Karpas-422 (cell line): ENCODE measurements around the gene GPA33. TPM values are rescaled to one million over a fixed set of nuclear protein-coding genes. Genes with fewer than 3 reads are reported as not detected.

Experiments
- DNase-seq: peaks from one replicate; pipeline ENCODE4 v3.0.0-alpha.2; 2015
- H2AFZ ChIP-seq: fragments of 200-600 bp; sonication (generic); 2 replicates; pipeline ENCODE4 v1.6.1; 2014; ENCODE audit warnings: antibody characterized with exemption, low read length, mixed read lengths
- H3K27ac ChIP-seq: fragments of 200-600 bp; sonication (generic); 2 replicates; pipeline ENCODE4 v1.5.1; 2014; ENCODE audit warnings: mild to moderate bottlenecking, low read length, moderate library complexity
- H3K27me3 ChIP-seq: fragments of 200-600 bp; sonication (generic); 2 replicates; pipeline ENCODE4 v1.6.1; 2014; ENCODE audit warnings: low read length, mixed read lengths
- H3K36me3 ChIP-seq: fragments of 200-600 bp; sonication (generic); 2 replicates; pipeline ENCODE4 v1.6.1; 2014; ENCODE audit warnings: low read length, mixed read lengths; ENCODE audit not compliant: insufficient read depth
- H3K4me1 ChIP-seq: fragments of 200-600 bp; sonication (generic); 2 replicates; pipeline ENCODE4 v1.6.1; 2014; ENCODE audit warnings: mild to moderate bottlenecking, low read length, mixed read lengths
- H3K4me2 ChIP-seq: fragments of 200-600 bp; sonication (generic); 2 replicates; pipeline ENCODE4 v1.6.1; 2014; ENCODE audit warnings: low read length, low read depth, mild to moderate bottlenecking; ENCODE audit not compliant: poor library complexity, severe bottlenecking
- H3K4me3 ChIP-seq: fragments of 200-600 bp; sonication (generic); 2 replicates; pipeline ENCODE4 v1.5.1; 2014; ENCODE audit warnings: mild to moderate bottlenecking, antibody characterized with exemption, low read length, mixed read lengths
- H3K79me2 ChIP-seq: fragments of 200-600 bp; sonication (generic); 2 replicates; pipeline ENCODE4 v1.6.1; 2014; ENCODE audit warnings: mild to moderate bottlenecking, low read length, mixed read lengths
- H3K9ac ChIP-seq: fragments of 200-600 bp; sonication (generic); 2 replicates; pipeline ENCODE4 v1.6.0; 2014; ENCODE audit warnings: low read length
- H3K9me2 ChIP-seq: fragments of 200-600 bp; sonication (generic), shearing (Covaris generic); replicated peaks from 2 replicates; pipeline ENCODE4 v1.6.0; 2014; ENCODE audit warnings: mild to moderate bottlenecking, low read length, moderate library complexity; ENCODE audit not compliant: insufficient read depth
- H3K9me3 ChIP-seq: fragments of 300-700, 200-600 bp; sonication (generic); 2 replicates; pipeline ENCODE4 v1.6.1; 2014; ENCODE audit warnings: low read length, mixed read lengths
- H4K20me1 ChIP-seq: fragments of 200-600 bp; sonication (generic); 2 replicates; pipeline ENCODE4 v1.6.1; 2014; ENCODE audit warnings: mild to moderate bottlenecking, antibody characterized with exemption, low read length, low read depth; ENCODE audit not compliant: insufficient read depth
- total RNA-seq: library from RNA; depleted of rRNA; stranded (reverse); fragments of >200 nt; shearing (Covaris generic); gene quantifications from 2 replicates; pipeline ENCODE4 v1.2.3, GENCODE V29; 2014; ENCODE audit warnings: low replicate concordance

GPA33 gene
- total RNA-seq, 1 experiment from 2014 or later = not detected

DNA sequence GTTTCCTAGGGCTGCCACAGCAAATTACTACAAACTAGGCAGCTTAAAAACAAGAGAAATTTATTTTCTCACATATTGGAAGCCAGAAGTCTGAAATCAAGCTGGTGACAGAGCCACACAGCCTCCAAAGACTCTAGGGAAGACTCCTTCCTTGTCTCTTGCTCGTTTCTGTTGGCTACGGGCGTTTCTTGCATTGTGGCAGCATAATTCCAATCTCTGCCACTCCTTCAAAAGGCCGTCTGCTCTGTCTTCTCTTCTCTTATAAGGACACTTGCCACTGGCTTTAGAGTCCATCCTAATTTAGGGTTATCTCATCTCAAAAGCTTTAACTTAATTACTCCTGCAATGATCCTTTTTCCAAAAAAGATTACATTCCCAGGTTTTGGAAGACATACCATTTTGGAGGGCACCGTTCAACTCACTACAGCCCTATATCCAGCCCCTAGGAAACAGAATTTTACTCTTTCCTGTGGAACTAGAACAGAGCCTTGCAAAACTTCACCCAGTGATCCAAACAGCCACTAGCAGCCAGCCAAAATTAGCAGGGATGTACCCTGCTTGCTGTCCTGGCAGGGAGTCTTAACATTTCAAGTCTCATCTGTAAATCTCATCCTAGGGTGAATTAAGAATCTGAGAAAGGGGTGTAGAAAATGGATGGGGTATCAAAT is 12.9 kb upstream of the GPA33 start:
- Histone ChIP-seq H3K4me3 (no peak overlapping the region), H3K27ac (no peak overlapping the region), H3K79me2 (no peaks in the 10 kb centered on the region), H3K27me3 (no peaks in the 10 kb centered on the region), H3K36me3 (no peaks in the 10 kb centered on the region), H4K20me1 (no peaks in the 10 kb centered on the region), H3K4me2 (no peak overlapping the region), H3K9ac (no peak overlapping the region), H2AFZ (no peak overlapping the region), H3K9me3 (no peaks in the 10 kb centered on the region), H3K9me2 (no peaks in the 10 kb centered on the region), H3K4me1 (no peaks in the 10 kb centered on the region)
- no peak for DNase-seq

DNA sequence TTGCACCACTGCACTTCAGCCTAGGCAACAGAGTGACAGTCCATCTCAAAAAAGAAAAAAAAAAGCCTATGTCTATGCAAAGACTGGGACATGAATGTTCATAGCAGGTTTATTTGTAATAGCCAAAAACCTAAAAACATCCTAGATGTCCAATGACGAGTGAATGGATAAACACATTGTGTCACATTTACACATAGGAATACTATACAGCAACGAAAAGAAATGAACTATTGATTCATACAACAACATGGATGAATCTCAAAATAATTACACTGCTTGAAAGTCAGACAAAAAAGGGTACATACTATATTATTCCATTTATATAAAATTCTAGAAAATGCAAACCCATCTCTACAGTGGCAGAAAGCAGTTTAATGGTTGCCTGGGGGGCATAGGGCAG is 11.6 kb upstream of the GPA33 start:
- Histone ChIP-seq H3K9ac (no peak overlapping the region), H3K27me3 (no peaks in the 10 kb centered on the region), H3K9me2 (no peaks in the 10 kb centered on the region), H3K4me1 (no peaks in the 10 kb centered on the region), H3K27ac (no peak overlapping the region), H4K20me1 (no peaks in the 10 kb centered on the region), H3K36me3 (no peaks in the 10 kb centered on the region), H3K4me2 (no peak overlapping the region), H3K4me3 (no peak overlapping the region), H2AFZ (no peak overlapping the region), H3K79me2 (no peaks in the 10 kb centered on the region), H3K9me3 (no peaks in the 10 kb centered on the region)
- no peak for DNase-seq

DNA sequence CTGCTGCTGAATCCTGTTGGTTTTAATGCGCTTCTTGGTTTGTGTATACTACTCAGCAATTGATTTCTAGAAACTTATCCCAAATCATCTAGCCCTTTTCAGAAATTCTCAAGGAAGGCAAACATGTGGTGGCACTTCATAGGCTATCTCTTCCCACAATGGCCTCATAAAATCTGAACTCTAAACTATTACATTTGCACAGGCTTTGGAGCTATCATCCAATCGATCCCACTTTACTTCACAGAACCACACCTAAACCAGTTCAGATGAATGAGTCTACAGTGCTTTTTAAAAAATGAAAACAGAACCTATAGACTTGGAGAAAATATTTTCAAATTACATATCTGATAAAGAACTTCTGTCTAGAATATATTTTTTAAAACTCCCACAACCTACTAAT is 10.6 kb upstream of the GPA33 start:
- H3K4me2 ChIP-seq = no peak overlapping the region
- no peak for DNase-seq
- no peaks in the 10 kb centered on the region for H3K79me2 ChIP-seq
- no peak overlapping the region for H2AFZ ChIP-seq
- H3K9me2 ChIP-seq = no peaks in the 10 kb centered on the region
- no peaks in the 10 kb centered on the region for H3K4me1 ChIP-seq
- no peaks in the 10 kb centered on the region for H3K9me3 ChIP-seq
- no peaks in the 10 kb centered on the region for H3K36me3 ChIP-seq
- no peak overlapping the region for H3K9ac ChIP-seq
- H3K4me3 ChIP-seq = no peak overlapping the region
- no peak overlapping the region for H3K27ac ChIP-seq
- H3K27me3 ChIP-seq = no peaks in the 10 kb centered on the region
- H4K20me1 ChIP-seq = no peaks in the 10 kb centered on the region

DNA sequence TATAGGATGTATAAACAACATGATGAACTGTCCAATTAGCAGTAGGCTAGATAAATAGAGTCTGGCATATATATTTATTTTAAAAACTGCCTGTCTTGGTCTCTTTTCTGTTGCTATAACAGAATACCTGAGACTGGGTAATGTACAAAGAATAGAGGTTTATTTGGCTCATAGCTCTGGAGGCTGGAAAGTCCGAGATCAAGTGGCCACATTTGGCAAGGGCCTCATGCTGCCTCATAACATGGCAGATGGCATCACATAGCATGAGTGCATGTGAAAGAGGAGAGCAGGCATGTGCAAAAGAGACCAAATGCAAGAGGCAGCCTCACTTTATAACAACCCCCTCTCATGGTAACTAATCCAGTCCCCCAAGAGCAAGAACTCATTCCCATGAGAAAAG is 9.7 kb upstream of the GPA33 start:
- Histone ChIP-seq H3K4me2 (no peak overlapping the region), H4K20me1 (no peaks in the 10 kb centered on the region), H3K4me3 (no peak overlapping the region), H2AFZ (no peak overlapping the region), H3K4me1 (no peaks in the 10 kb centered on the region), H3K27ac (no peak overlapping the region), H3K9me2 (no peaks in the 10 kb centered on the region), H3K9me3 (no peaks in the 10 kb centered on the region), H3K36me3 (no peaks in the 10 kb centered on the region), H3K27me3 (no peaks in the 10 kb centered on the region), H3K9ac (no peak overlapping the region), H3K79me2 (no peaks in the 10 kb centered on the region)
- DNase-seq = no peak

DNA sequence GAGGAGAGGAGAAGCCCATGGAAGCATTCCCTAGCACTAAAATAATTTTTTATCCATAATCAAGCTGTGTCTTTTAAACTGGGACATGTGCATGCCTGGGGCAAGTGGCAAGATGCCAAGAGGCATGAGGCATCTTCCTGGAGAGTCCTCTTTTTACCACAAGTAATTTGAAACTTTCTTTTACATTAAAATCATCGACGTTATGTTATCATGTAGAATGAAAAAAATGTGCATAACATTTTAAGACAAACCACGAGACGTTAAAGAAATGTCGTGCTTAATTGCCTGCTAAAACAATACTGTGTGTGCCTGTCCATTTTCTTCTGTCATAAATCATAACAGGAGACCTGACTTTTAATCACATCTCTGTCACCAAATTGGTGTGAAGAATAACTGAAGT is 5.2 kb upstream of the GPA33 start:
- Histone ChIP-seq H4K20me1 (no peaks in the 10 kb centered on the region), H3K36me3 (no peaks in the 10 kb centered on the region), H3K27me3 (no peaks in the 10 kb centered on the region), H3K4me3 (no peak overlapping the region), H3K27ac (no peak overlapping the region), H3K9ac (no peak overlapping the region), H3K79me2 (no peaks in the 10 kb centered on the region), H3K9me3 (no peaks in the 10 kb centered on the region), H3K9me2 (no peaks in the 10 kb centered on the region), H3K4me2 (no peak overlapping the region), H3K4me1 (no peaks in the 10 kb centered on the region), H2AFZ (no peak overlapping the region)
- DNase-seq = no peak

DNA sequence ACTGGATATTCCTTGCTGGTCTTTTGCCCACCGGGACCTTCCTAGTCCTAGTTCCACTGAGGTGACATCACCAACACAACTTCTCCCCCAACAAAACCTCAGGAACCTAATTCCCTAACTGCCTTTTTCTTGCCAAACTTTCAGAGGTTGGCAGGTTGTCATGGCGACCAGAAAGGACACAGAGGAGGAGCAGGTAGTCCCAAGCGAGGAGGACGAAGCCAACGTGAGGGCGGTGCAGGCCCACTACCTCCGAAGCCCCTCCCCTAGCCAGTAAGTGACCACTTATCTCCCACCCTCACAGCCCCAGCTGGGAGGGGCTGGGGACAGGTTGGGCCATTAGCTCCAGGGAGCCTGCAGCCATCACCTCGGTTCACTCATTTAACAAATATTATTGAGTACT is 4.5 kb upstream of the GPA33 start:
- Histone ChIP-seq H3K9me2 (no peaks in the 10 kb centered on the region), H3K27me3 (no peaks in the 10 kb centered on the region), H3K36me3 (no peaks in the 10 kb centered on the region), H3K9me3 (no peaks in the 10 kb centered on the region), H3K79me2 (no peaks in the 10 kb centered on the region), H3K9ac (no peak overlapping the region), H3K4me1 (no peaks in the 10 kb centered on the region), H3K27ac (no peak overlapping the region), H2AFZ (no peak overlapping the region), H3K4me2 (no peak overlapping the region), H4K20me1 (no peaks in the 10 kb centered on the region), H3K4me3 (no peak overlapping the region)
- no peak for DNase-seq

DNA sequence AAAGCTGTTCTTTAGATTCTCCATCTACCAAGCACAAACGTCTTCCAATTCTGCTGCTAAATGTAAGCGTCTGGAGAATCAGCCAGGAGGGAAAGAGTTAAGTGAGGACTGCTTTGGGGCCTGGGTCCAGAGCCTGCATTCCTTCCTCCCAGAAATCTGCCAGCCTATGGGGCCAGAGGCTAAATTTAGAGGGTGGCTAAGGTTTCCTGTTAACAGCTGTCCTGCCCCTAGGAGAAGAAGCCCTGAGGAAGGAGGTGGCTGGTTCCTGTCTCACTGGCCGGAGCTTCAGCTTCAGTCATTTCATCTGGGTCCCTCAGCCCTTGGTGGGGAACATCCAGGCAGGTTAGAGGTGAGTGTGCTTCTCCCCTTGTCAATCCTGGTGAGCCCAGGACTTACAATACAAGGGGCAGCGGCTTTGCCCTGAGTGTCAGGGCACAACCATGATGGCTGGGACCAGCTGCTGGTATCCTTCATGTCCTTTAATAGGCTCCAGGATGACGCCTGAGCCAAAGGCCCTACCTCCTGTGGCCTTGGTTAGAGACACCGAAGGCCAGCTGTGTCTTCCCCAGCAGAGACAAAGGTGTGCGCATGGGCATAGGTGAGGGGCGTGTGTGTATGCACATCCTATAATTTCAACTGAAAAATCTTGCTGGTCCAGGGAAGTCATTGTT is 3.8 kb upstream of the GPA33 start, which contains the start of gene STYXL2:
STYXL2 (plus strand) TSS at position 230 of the 671 bp plus-strand sequence. CDS start 775 bp downstream, outside the sequence.
- Histone ChIP-seq H3K79me2 (no peaks in the 10 kb centered on the region), H3K9ac (no peak within 1 kb of the TSS), H3K9me3 (no peaks in the 10 kb centered on the region), H3K36me3 (no peaks in the 10 kb centered on the region), H3K4me2 (no peak within 1 kb of the TSS), H4K20me1 (no peaks in the 10 kb centered on the region), H3K4me1 (no peaks in the 10 kb centered on the region), H3K27me3 (no peaks in the 10 kb centered on the region), H3K27ac (no peak within 1 kb of the TSS), H2AFZ (no peak within 1 kb of the TSS), H3K9me2 (no peaks in the 10 kb centered on the region), H3K4me3 (no peak within 1 kb of the TSS)
- no peak for DNase-seq

DNA sequence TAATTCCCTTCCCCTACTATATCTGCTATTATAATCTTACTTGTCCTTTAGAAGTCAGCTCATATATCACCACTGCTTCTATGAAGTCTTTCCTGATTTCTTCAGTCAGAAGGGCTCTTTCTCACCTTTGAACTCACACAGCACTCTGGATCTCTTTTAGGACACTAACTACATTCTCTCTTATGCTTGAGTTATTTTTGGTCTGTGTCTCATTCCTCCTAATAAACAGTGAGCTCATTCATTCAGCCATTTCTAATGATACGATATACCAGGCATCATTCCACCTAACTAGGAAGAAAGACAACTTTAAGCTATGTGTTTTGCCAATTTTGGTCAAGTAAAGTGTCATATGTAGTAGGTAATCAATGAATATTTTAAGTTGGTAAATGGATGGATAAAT is 2.5 kb upstream of the GPA33 start:
- Histone ChIP-seq H3K9ac (no peak overlapping the region), H3K36me3 (no peaks in the 10 kb centered on the region), H3K4me3 (no peak overlapping the region), H3K4me1 (no peaks in the 10 kb centered on the region), H3K79me2 (no peaks in the 10 kb centered on the region), H3K9me3 (no peaks in the 10 kb centered on the region), H3K4me2 (no peak overlapping the region), H3K27me3 (no peaks in the 10 kb centered on the region), H4K20me1 (no peaks in the 10 kb centered on the region), H3K9me2 (no peaks in the 10 kb centered on the region), H3K27ac (no peak overlapping the region), H2AFZ (no peak overlapping the region)
- DNase-seq = no peak
